HG03575 (cell line): ENCODE measurements around the gene ABCC11.

Source experiments
- ATAC-seq: cut with Tn5 transposase; IDR thresholded peaks from one replicate; pipeline ENCODE4 v1.9.1; 2021; ENCODE audit not compliant: unreplicated experiment, insufficient number of reproducible peaks, low FRiP score; ENCODE audit errors: extremely low read depth

Gene ABCC11

DNA sequence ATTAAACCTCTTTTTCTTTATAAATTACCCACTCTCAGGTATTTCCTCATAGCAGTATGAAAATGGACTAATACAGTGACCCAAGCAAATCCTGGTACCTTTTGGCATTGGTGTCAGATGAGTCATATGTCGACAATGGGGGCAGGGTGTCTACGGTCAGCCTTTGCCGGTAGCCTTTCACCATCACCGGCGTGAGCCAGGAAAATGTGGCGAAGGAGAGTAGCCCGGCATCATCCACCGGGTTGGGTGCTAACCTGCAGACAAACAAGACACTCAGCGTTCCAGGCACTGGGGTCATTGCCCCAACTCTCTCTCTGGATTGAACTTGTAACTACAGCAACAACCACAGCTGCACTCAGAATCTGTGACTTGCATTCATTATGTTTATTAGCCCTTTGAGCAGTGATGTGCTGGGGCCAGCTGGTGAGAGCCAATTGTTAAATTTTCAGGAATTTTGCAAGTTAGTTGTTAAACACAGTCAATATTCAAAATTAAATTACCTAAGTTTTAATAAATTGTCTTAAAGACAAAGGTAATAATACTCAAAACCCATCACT lies 103.4 kb downstream of the ABCC11 start:
- ATAC-seq: no peak

GRCh38 chr16:48140821-48141220 lies 106.5 kb downstream of the ABCC11 start:
- ATAC-seq: no peak

GRCh38 chr16:48139517-48139916 lies 107.8 kb downstream of the ABCC11 start:
- ATAC-seq: no peak

GRCh38 chr16:48138543-48138942 lies 108.8 kb downstream of the ABCC11 start:
- no peak for ATAC-seq

- ATAC-seq: no peak
Observed at GRCh38 chr16:48137822-48138221, 109.5 kb downstream of the ABCC11 start.

GRCh38 chr16:48136547-48137360 lies 110.6 kb downstream of the ABCC11 start:
- ATAC-seq: no peak

DNA sequence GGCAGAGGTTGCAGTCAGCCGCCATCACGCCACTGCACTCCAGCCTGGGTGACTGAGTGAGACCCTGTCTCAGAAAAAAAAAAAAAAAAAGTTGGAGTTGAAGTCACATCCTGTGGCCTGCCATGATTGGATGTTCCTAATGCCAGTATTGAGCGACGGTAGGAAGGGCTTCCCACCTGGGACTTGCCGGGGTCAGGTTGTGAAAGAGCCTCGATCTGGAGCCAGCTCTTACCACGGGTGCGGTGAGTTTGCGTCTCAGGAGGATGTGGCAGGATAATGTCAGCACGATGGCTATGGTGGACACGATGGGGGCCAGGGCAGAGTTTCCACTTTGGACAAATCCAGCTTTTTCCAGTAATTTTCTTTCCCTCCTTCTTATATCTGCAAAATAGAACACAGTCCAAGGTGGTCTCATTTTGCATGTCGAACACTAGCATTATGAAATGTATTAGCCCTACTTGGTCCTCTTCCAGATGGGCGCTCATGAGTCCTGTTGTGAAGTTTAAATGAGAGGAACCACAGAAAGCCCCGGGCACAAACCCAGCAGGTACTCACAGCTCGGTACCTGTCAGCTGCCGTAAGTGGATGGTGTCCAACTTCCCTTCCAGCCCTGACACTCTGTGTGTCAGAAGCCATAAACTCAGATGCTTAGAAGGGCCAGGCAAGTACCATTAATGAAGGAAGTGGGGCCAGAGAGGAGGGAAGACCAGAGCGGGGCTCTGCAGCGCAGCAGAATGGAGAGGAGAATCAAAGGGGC lies 113.7 kb downstream of the ABCC11 start:
- ATAC-seq: no peak

GRCh38 chr16:48132696-48133095 lies 114.6 kb downstream of the ABCC11 start:
- ATAC-seq: no peak

- no peak for ATAC-seq
Observed at GRCh38 chr16:48131201-48131935, 116.0 kb downstream of the ABCC11 start.

DNA sequence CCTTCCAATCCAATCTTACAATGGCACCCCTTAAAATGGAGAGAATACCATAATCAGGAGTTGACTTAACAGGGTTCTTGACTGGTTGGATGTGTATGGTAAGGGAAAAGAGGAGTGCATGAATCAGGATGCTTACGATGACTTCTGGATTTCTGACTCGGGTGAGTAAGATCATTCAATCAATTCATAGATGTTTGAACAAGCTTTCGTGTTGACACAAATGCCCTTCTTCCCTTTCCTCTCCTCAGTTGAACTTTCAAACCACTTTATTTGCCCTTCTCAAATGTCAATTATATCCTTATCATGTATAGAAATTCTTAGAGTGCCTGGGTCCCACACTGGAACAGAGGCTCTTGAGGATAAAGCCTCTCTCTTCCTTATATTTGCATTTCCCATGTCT lies 117.4 kb downstream of the ABCC11 start:
- ATAC-seq: no peak

DNA sequence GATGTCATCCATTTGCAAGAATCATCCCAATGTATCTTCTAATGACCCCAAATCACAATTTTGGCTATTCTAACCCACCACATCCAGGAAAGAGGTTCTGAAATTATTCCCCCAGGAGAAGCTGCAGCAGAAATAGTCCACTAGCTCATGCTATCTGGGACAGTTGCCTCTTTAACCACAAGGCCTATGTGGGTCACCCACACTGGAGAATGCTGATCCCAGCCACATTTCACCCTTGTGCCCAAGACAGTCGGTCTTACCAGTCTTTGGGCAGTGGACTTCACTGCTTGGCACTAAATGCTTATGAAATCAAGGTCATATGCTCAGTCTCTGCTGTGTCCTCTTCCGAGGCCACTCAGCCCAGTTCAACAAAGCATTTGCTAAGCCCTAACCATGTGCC lies 118.6 kb downstream of the ABCC11 start:
- no peak for ATAC-seq

- no peak for ATAC-seq
Observed at GRCh38 chr16:48126801-48127644, 120.3 kb downstream of the ABCC11 start.

GRCh38 chr16:48125888-48126287 lies 121.5 kb downstream of the ABCC11 start:
- no peak for ATAC-seq

GRCh38 chr16:48124266-48124665 lies 123.1 kb downstream of the ABCC11 start:
- no peak for ATAC-seq

- ATAC-seq: peak; percentile 57
Observed at GRCh38 chr16:48123104-48123788, 124.1 kb downstream of the ABCC11 start.

GRCh38 chr16:48121276-48121675 lies 126.1 kb downstream of the ABCC11 start:
- ATAC-seq: no peak

GRCh38 chr16:48118841-48119240 lies 128.5 kb downstream of the ABCC11 start:
- no peak for ATAC-seq
